Esophagus muscularis mucosa (tissue), 3 donors: ENCODE results near the gene NAA50.

Source experiments
- CTCF ChIP-seq, 3 experiments: fragments of 200-600 bp in 2 of 3; fragments of 450-650 bp in 1 of 3; sonication (generic) in 2 of 3; IDR thresholded peaks; one replicate each; pipeline ENCODE4 v1.5.1; 2017 to 2019; ENCODE audit warnings: antibody characterized with exemption in 3 of 3, mild to moderate bottlenecking in 2 of 3, moderate library complexity in 1 of 3
- POLR2A ChIP-seq: fragments of 450-650 bp; IDR thresholded peaks from one replicate; pipeline ENCODE4 v1.6.1; 2017; ENCODE audit warnings: antibody characterized with exemption, moderate library complexity, mild to moderate bottlenecking, low read depth

GRCh38 chr3:113754494-113755159 lies 8.6 kb upstream of the NAA50 start:
- TF ChIP-seq POLR2A (no peak), CTCF (IDR thresholded peaks at IDR 0.05) (no peak)
